ENCODE results near the gene VIM.
"Not testable (repeated sequence)": the region's sequence is repeated elsewhere in the genome, so short reads cannot be mapped to it uniquely, and the experiment has no call there.

Gene VIM

DNA sequence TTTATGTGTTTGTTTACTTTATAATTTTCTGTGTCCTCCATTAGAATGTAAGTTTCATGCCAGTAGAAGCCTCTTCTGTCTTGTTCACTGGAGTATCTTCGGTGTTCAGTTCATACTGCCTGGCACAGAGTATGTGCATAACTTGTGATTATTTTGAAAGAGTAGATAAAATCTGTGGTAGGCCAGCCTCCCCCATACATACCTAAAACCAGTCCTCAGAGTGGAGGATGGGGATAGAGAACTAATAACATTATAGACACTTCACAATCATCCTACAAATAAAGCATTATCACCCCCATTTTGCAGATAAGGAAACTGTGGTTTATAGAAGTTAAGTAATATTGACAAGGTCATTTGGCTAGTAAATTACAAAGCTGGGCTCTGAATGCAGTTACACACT is 28.0 kb downstream of the VIM start:
- no peak for DNase-seq (ENCODE audit: low read depth in 1 of 2, low spot score in 1 of 2)

DNA sequence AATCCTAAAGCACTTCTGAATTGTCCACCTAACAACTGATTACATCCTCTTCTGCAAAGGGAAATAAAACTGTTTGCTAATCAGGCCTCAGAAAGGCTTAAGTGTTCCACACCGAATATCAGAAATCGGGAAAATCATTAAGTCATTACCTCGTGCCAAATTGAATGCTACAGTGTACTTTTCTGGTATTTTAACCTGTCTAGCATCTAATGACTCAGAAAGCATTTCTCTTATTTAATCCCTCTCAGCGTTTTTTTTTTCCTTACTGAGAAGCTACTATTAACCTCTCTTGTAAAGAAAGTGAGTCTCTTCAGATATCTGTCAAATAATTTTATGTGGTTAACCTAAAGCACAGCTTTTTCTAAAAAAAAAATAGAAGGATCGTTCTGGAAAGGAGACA is 28.6 kb downstream of the VIM start:
- DNase-seq (ENCODE audit: low read depth in 1 of 2, low spot score in 1 of 2): no peak

- no peak for DNase-seq (ENCODE audit: low read depth in 1 of 2, low spot score in 1 of 2)
Observed at GRCh38 chr10:17257466-17258321, 29.7 kb downstream of the VIM start.

DNA sequence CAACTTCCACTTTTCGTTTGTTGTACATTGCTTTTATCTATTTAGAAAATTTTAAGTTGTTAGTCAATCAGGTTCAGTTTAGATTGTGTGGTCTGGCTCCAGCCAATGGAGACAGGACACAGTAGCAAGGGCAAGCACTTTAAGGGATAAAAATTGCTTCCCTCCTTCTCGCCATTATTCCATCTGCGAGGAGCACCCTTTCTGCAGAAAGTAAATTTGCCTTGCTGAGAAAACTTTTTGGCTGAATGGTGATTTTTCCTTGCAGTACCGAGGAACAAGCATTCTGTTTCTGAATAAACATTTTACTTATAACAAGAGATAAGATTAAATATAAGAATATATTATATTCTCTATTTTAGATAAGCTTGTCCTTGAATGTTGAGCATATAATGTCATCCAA is 34.5 kb downstream of the VIM start:
- no peak for DNase-seq (ENCODE audit: low read depth in 1 of 2, low spot score in 1 of 2)

GRCh38 chr10:17263580-17263979 is 35.5 kb downstream of the VIM start:
- DNase-seq (ENCODE audit: low read depth in 1 of 2, low spot score in 1 of 2): no peak

DNA sequence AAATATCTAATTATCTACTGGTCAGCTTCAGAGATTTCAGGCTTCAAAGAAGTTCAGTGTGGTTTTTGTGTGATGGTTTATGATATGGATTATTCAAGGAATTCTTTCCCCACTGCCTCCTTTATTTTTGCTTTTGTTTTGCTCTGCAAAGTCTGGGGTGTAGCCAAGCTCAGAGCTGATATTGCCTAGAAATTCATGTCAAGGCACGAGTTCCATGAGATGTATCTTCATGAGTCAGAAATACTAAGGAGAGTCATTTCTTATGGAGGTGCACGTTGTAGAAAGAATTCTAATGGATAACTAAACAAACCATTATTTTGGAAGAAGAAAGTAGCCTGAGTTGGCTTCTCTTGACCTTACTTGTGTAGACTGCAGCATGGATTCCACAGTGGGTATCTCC is 37.4 kb downstream of the VIM start:
- DNase-seq (ENCODE audit: low read depth in 1 of 2, low spot score in 1 of 2): no peak

DNA sequence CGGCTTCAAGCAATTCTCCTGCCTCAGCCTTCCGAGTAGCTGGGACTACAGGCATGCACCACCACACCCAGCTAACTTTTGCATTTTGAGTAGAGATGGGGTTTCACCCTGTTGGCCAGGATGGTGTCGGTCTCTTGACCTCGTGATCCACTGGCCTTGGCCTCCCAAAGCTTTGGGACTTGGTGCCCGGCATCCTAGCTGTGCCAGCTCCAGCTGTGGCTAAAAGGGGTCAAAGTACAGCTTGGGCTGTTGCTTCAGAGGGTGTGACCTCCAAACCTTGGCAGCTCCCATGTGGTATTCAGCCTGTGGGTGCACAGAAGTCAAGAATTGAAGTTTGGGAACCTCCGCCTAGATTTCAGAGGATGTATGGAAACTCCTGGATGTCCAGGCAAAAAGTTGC is 38.5 kb downstream of the VIM start:
- not testable (repeated sequence) for DNase-seq (ENCODE audit: low read depth in 1 of 2, low spot score in 1 of 2)

DNA sequence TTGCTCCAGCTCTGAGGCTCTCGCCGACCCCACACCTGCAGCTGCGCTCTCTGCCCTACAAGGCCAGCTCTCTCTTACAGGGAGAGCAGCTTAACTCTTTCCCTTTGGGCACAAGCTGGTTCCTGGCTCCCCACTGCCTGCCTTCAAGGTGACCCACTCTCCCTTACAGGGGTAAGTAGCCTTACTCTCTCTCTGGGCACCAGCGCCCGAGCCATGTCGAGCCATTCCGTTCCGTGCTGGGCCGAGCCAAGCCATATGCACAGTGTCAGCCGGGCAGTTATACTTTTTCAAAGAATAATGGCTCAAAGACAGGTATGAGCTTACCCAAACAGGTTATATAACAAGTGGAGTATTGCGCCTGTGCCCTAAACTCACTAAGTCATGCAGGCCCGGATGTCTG is 44.6 kb downstream of the VIM start:
- no peak for DNase-seq (ENCODE audit: low read depth in 1 of 2, low spot score in 1 of 2)

GRCh38 chr10:17273403-17273802 is 45.4 kb downstream of the VIM start:
- DNase-seq (ENCODE audit: low read depth in 1 of 2, low spot score in 1 of 2): no peak

- DNase-seq (ENCODE audit: low read depth in 1 of 2, low spot score in 1 of 2): no peak
Observed at GRCh38 chr10:17276756-17277424, 48.8 kb downstream of the VIM start.

GRCh38 chr10:17278607-17279240 is 50.7 kb downstream of the VIM start:
- DNase-seq (ENCODE audit: low read depth in 1 of 2, low spot score in 1 of 2): no peak

DNA sequence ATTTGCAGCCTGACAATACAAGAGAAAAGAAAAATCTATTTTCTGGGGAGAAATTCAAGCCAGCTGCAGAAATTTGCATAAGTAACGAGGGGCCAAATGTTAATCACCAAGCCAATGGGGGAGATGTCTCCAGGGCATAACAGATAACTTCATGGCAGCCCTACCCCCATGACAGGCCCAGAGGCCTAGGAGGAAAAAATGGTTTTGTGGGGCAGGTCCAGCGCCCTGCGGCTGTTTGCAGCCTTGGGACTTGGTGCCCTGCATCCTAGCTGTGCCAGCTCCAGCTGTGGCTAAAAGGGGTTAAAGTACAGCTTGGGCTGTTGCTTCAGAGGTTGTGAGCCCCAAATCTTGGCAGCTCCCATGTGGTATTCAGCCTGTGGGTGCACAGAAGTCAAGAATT is 54.3 kb downstream of the VIM start:
- no peak for DNase-seq (ENCODE audit: low read depth in 1 of 2, low spot score in 1 of 2)

DNA sequence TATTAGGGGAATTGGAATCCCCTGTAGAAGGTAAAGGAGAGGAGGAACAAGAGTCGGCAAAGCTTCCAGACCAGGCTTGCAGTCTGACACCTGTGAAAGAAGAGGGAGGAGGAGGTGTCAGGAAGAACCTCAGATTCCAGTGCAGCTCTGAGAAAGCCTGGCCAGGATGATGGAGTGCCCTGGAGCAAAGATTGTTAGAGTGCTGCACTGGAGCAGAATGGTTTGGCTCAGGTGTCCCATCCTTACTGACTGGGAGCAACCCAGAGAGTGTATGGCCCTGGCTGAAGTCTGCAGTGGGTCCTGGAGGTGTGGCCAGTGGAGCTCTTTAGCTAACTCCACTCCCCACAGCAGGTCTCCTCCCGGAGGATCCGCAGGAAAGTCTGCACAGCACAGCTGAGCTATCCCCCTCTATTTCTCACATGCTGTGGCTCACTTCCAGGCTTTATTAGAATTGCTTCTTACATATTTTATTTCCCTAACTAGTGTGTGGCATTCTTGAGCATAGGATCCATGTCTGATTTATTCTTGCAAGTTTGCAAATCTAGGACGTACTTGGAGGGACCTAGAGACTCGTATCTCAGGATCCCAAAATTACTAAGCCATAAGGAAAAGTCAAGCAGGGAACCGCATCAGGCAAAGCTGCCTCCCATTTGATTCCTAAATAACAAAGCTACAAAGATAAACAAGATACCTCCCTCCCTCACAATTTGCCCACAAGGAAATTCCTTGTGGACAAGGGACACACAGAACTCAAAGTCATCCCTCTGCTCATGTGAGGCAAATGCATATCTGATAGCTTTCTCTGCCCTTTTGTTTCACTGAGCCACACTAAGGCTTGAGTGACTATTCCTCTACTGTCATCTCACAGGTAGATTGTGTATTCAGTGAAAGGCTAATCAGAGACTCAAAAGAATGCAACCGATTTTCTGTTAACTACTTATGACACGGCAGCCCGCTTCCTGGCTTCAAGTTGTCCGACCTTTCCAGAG is 58.8 kb downstream of the VIM start:
- DNase-seq (ENCODE audit: low read depth in 1 of 2, low spot score in 1 of 2): no peak

Data from stimulated activated CD4-positive, alpha-beta T cell treated with anti-CD3 and anti-CD28 coated beads, Interleukin-15, amount 100 ng/mL, for 1 hour (primary cell).